Mucosa of rectum (tissue), 2 donors: ENCODE measurements around the gene FBN3.

Source experiments
- H3K27ac ChIP-seq, 2 donors: one replicate each; pipeline ENCODE4 v1.7.0; 2013; ENCODE audit warnings: inconsistent platforms in 2 of 2, low read depth in 2 of 2, low read length in 2 of 2
- H3K27me3 ChIP-seq, 2 donors: one replicate each; pipeline ENCODE4 v1.7.0; 2013; ENCODE audit warnings: low read length in 2 of 2; ENCODE audit not compliant: control insufficient read depth in 2 of 2, insufficient read depth in 2 of 2
- H3K36me3 ChIP-seq, 2 donors: one replicate each; pipeline ENCODE4 v1.7.0; 2013; ENCODE audit warnings: low read length in 2 of 2; ENCODE audit not compliant: control insufficient read depth in 2 of 2, insufficient read depth in 2 of 2
- H3K4me1 ChIP-seq, 2 donors: one replicate each; pipeline ENCODE4 v1.7.0; 2013; ENCODE audit warnings: low read length in 2 of 2, mild to moderate bottlenecking in 1 of 2; ENCODE audit not compliant: control insufficient read depth in 2 of 2, insufficient read depth in 2 of 2
- H3K4me3 ChIP-seq, 2 donors: one replicate each; pipeline ENCODE4 v1.7.0; 2013; ENCODE audit warnings: low read length in 2 of 2
- H3K9ac ChIP-seq, 2 donors: one replicate each; pipeline ENCODE4 v1.7.0; 2013; ENCODE audit warnings: low read length in 2 of 2, low read depth in 1 of 2, mild to moderate bottlenecking in 1 of 2
- H3K9me3 ChIP-seq, 2 donors: one replicate each; pipeline ENCODE4 v1.7.0; 2013; ENCODE audit warnings: low read length in 2 of 2; ENCODE audit not compliant: control insufficient read depth in 2 of 2
- donor health status: healthy.
- donor health status: Normal muscosa, but diverticular disease.

The FBN3 gene

GRCh38 chr19:8120636-8121480, 28.5 kb downstream of the FBN3 start:
- Histone ChIP-seq H3K27me3 (no peaks in the 10 kb centered on the region), H3K9me3 (no peaks in the 10 kb centered on the region), H3K36me3 (no peaks in the 10 kb centered on the region), H3K4me3 (no peak overlapping the region), H3K9ac (no peak overlapping the region), H3K27ac (no peak overlapping the region), H3K4me1 (no peaks in the 10 kb centered on the region)

- Histone ChIP-seq H3K9ac (no peak overlapping the region), H3K9me3 (no peaks in the 10 kb centered on the region), H3K27me3 (no peaks in the 10 kb centered on the region), H3K27ac (no peak overlapping the region), H3K4me3 (no peak overlapping the region), H3K36me3 (no peaks in the 10 kb centered on the region), H3K4me1 (no peaks in the 10 kb centered on the region)
These were observed 31.4 kb downstream of the FBN3 start for GRCh38 chr19:8117991-8118390.

GRCh38 chr19:8116437-8117293, 32.7 kb downstream of the FBN3 start:
- Histone ChIP-seq H3K9me3 (no peaks in the 10 kb centered on the region), H3K36me3 (no peaks in the 10 kb centered on the region), H3K4me1 (no peaks in the 10 kb centered on the region), H3K9ac (no peak overlapping the region), H3K27ac (no peak overlapping the region), H3K27me3 (no peaks in the 10 kb centered on the region), H3K4me3 (no peak overlapping the region)

GRCh38 chr19:8115805-8116396, 33.5 kb downstream of the FBN3 start:
- Histone ChIP-seq H3K9ac (no peak overlapping the region), H3K4me3 (no peak overlapping the region), H3K9me3 (no peaks in the 10 kb centered on the region), H3K4me1 (no peaks in the 10 kb centered on the region), H3K36me3 (no peaks in the 10 kb centered on the region), H3K27ac (no peak overlapping the region), H3K27me3 (no peaks in the 10 kb centered on the region)

GRCh38 chr19:8113017-8113416, 36.4 kb downstream of the FBN3 start:
- H3K9ac ChIP-seq, result no peak overlapping the region
- H3K27me3 ChIP-seq, result no peaks in the 10 kb centered on the region
- H3K27ac ChIP-seq, result no peak overlapping the region
- no peaks in the 10 kb centered on the region for H3K4me1 ChIP-seq
- H3K36me3 ChIP-seq, result no peaks in the 10 kb centered on the region
- no peaks in the 10 kb centered on the region for H3K9me3 ChIP-seq
- H3K4me3 ChIP-seq, result no peak overlapping the region

- H3K4me3 ChIP-seq, result no peak overlapping the region
- no peak overlapping the region for H3K9ac ChIP-seq
- no peaks in the 10 kb centered on the region for H3K36me3 ChIP-seq
- H3K27ac ChIP-seq, result no peak overlapping the region
- no peaks in the 10 kb centered on the region for H3K9me3 ChIP-seq
- no peaks in the 10 kb centered on the region for H3K27me3 ChIP-seq
- H3K4me1 ChIP-seq, result no peaks in the 10 kb centered on the region
These were observed 38.0 kb downstream of the FBN3 start for GRCh38 chr19:8111376-8111775.

- Histone ChIP-seq H3K36me3 (no peaks in the 10 kb centered on the region), H3K27me3 (no peaks in the 10 kb centered on the region), H3K9me3 (no peaks in the 10 kb centered on the region), H3K27ac (no peak overlapping the region), H3K4me1 (no peaks in the 10 kb centered on the region), H3K4me3 (no peak overlapping the region), H3K9ac (no peak overlapping the region)
These were observed 38.5 kb downstream of the FBN3 start for GRCh38 chr19:8110931-8111330.

- no peak overlapping the region for H3K4me3 ChIP-seq
- H3K27me3 ChIP-seq, result no peaks in the 10 kb centered on the region
- no peak overlapping the region for H3K9ac ChIP-seq
- no peaks in the 10 kb centered on the region for H3K36me3 ChIP-seq
- H3K27ac ChIP-seq, result no peak overlapping the region
- no peaks in the 10 kb centered on the region for H3K4me1 ChIP-seq
- H3K9me3 ChIP-seq, result no peaks in the 10 kb centered on the region
These were observed 39.3 kb downstream of the FBN3 start for GRCh38 chr19:8109890-8110662.

GRCh38 chr19:8109455-8109854, 39.9 kb downstream of the FBN3 start:
- Histone ChIP-seq H3K9me3 (no peaks in the 10 kb centered on the region), H3K9ac (no peak overlapping the region), H3K27me3 (no peaks in the 10 kb centered on the region), H3K4me1 (no peaks in the 10 kb centered on the region), H3K4me3 (no peak overlapping the region), H3K27ac (no peak overlapping the region), H3K36me3 (no peaks in the 10 kb centered on the region)
